Measurements from ENCODE around the gene CREB1.

CREB1 gene

GRCh38 chr2:207543272-207543671 is 13.5 kb downstream of the CREB1 start:
- no peak for DNase-seq (ENCODE audit: low spot score)

GRCh38 chr2:207546822-207547221 is 17.1 kb downstream of the CREB1 start:
- no peak for DNase-seq (ENCODE audit: low spot score)

GRCh38 chr2:207549145-207549544 is 19.4 kb downstream of the CREB1 start:
- no peak for DNase-seq (ENCODE audit: low spot score)

GRCh38 chr2:207558079-207558491 is 28.3 kb downstream of the CREB1 start:
- no peak for DNase-seq (ENCODE audit: low spot score)

- no peak for DNase-seq (ENCODE audit: low spot score)
Measured at GRCh38 chr2:207561386-207562080, 31.8 kb downstream of the CREB1 start.

- DNase-seq (ENCODE audit: low spot score), result no peak
Measured at GRCh38 chr2:207565736-207566500, 36.2 kb downstream of the CREB1 start.

GRCh38 chr2:207567671-207568070 is 37.9 kb downstream of the CREB1 start:
- no peak for DNase-seq (ENCODE audit: low spot score)

- no peak for DNase-seq (ENCODE audit: low spot score)
Measured at GRCh38 chr2:207571370-207571769, 41.6 kb downstream of the CREB1 start.

- no peak for DNase-seq (ENCODE audit: low spot score)
Measured at GRCh38 chr2:207584952-207585351, 55.2 kb downstream of the CREB1 start.

- DNase-seq (ENCODE audit: low spot score), result no peak
Measured at GRCh38 chr2:207587305-207587704, 57.5 kb downstream of the CREB1 start.

- no peak for DNase-seq (ENCODE audit: low spot score)
Measured at GRCh38 chr2:207589143-207589542, 59.4 kb downstream of the CREB1 start.

GRCh38 chr2:207593277-207593676 is 63.5 kb downstream of the CREB1 start:
- DNase-seq (ENCODE audit: low spot score), result no peak

- no peak for DNase-seq (ENCODE audit: low spot score)
Measured at GRCh38 chr2:207594264-207594663, 64.5 kb downstream of the CREB1 start.

- DNase-seq (ENCODE audit: low spot score), result no peak
Measured at GRCh38 chr2:207594731-207595130, 65.0 kb downstream of the CREB1 start.

GRCh38 chr2:207599636-207600035 is 69.9 kb downstream of the CREB1 start:
- no peak for DNase-seq (ENCODE audit: low spot score)

GRCh38 chr2:207600231-207600630 is 70.5 kb downstream of the CREB1 start:
- DNase-seq (ENCODE audit: low spot score), result no peak

- DNase-seq (ENCODE audit: low spot score), result no peak
Measured at GRCh38 chr2:207601774-207602173, 72.0 kb downstream of the CREB1 start.

- no peak for DNase-seq (ENCODE audit: low spot score)
Measured at GRCh38 chr2:207603486-207603885, 73.7 kb downstream of the CREB1 start.

GRCh38 chr2:207606399-207606798 is 76.6 kb downstream of the CREB1 start:
- DNase-seq (ENCODE audit: low spot score), result no peak

GRCh38 chr2:207606829-207607228 is 77.1 kb downstream of the CREB1 start:
- no peak for DNase-seq (ENCODE audit: low spot score)

- DNase-seq (ENCODE audit: low spot score), result no peak
Measured at GRCh38 chr2:207612714-207613113, 83.0 kb downstream of the CREB1 start.

GRCh38 chr2:207614824-207615223 is 85.1 kb downstream of the CREB1 start:
- no peak for DNase-seq (ENCODE audit: low spot score)

GRCh38 chr2:207616185-207616584 is 86.4 kb downstream of the CREB1 start:
- DNase-seq (ENCODE audit: low spot score), result no peak

Data from HuH-7 (cell line).